GM12891 (cell line): Measurements from ENCODE around the gene APMAP.

Source experiments
- POLR2A ChIP-seq: IDR thresholded peaks from 2 replicates; pipeline ENCODE4 v1.6.1; 2011; ENCODE audit warnings: low read depth, low read length, control low read depth
- SPI1 ChIP-seq: IDR thresholded peaks from 2 replicates; pipeline ENCODE4 v1.6.1; 2011; ENCODE audit warnings: low read depth, low read length, control low read depth
- TAF1 ChIP-seq: IDR thresholded peaks from 2 replicates; pipeline ENCODE4 v1.6.1; 2011; ENCODE audit warnings: low read depth, low read length, control low read depth

DNA sequence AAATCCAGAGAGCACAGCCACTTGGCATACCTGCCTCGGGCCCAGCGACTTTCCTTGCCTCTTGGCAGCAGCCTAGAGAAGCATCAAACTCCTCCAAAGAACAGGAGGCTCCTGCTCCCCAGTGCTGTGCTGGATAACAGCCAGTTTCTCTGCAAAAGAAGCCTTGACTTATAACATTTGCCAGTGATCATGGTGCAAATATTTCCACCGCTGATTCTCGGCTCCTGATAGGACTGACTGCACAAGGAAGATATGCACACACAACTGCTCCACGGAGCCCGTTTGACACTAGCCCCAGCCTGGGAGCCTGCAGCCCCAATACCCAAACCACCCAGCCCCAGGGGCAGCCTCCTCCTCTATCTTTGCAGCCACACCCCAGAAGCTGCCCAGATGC is 47.9 kb upstream of the APMAP start:
- no peak for TF ChIP-seq TAF1
- TF ChIP-seq SPI1 = no peak
- no peak for TF ChIP-seq POLR2A
